H9 (cell line): Measurements from ENCODE around the gene ATF6. TPM values are rescaled to one million over a fixed set of nuclear protein-coding genes. Genes with fewer than 3 reads are reported as not detected.

Experiments
- DNase-seq: peaks from one replicate; pipeline ENCODE4 v3.0.0-alpha.2; 2017
- H2AFZ ChIP-seq: one replicate; pipeline ENCODE4 v1.6.1; 2013; ENCODE audit warnings: mild to moderate bottlenecking, low read length, control low read depth, moderate library complexity
- H2AK5ac ChIP-seq: 2 replicates; pipeline ENCODE4 v1.6.1; 2013; ENCODE audit warnings: low read length, control low read depth, mixed read lengths; ENCODE audit not compliant: insufficient read length
- H2BK120ac ChIP-seq: one replicate; pipeline ENCODE4 v1.6.1; 2013; ENCODE audit warnings: low read depth, mild to moderate bottlenecking, low read length, control low read depth, inconsistent platforms; ENCODE audit not compliant: poor library complexity, severe bottlenecking
- H2BK12ac ChIP-seq: 2 replicates; pipeline ENCODE4 v1.6.1; 2013; ENCODE audit warnings: low read length, control low read depth, mixed read lengths, low read depth; ENCODE audit not compliant: insufficient read length
- H2BK15ac ChIP-seq: 2 replicates; pipeline ENCODE4 v1.6.1; 2013; ENCODE audit warnings: low read depth, low read length, control low read depth
- H2BK20ac ChIP-seq: one replicate; pipeline ENCODE4 v1.6.1; 2013; ENCODE audit warnings: low read depth, mild to moderate bottlenecking, low read length, control low read depth, inconsistent platforms; ENCODE audit not compliant: poor library complexity, severe bottlenecking
- H2BK5ac ChIP-seq: 2 replicates; pipeline ENCODE4 v1.6.1; 2013; ENCODE audit warnings: low read length, control low read depth, mixed read lengths; ENCODE audit not compliant: insufficient read length
- H3K14ac ChIP-seq: 2 replicates; pipeline ENCODE4 v1.6.1; 2013; ENCODE audit warnings: low read length, control low read depth; ENCODE audit not compliant: insufficient read depth
- H3K18ac ChIP-seq: 2 replicates; pipeline ENCODE4 v1.6.1; 2013; ENCODE audit warnings: low read depth, mild to moderate bottlenecking, mixed read lengths, low read length, control low read depth; ENCODE audit not compliant: insufficient read length
- H3K23ac ChIP-seq: 2 replicates; pipeline ENCODE4 v1.6.1; 2013; ENCODE audit warnings: low read length, control low read depth, mixed read lengths, low read depth; ENCODE audit not compliant: insufficient read length
- H3K23me2 ChIP-seq: 2 replicates; pipeline ENCODE4 v1.6.1; 2013; ENCODE audit warnings: low read depth, mild to moderate bottlenecking, mixed read lengths, low read length, control low read depth; ENCODE audit not compliant: insufficient read length, poor library complexity, severe bottlenecking
- H3K27ac ChIP-seq: 2 replicates; pipeline ENCODE4 v1.5.1; 2013; ENCODE audit warnings: low read length, control low read depth, mixed read lengths, low read depth; ENCODE audit not compliant: insufficient read length
- H3K27me3 ChIP-seq: 2 replicates; pipeline ENCODE4 v1.6.1; 2013; ENCODE audit warnings: low read length, control low read depth, inconsistent platforms; ENCODE audit not compliant: insufficient read depth
- H3K4ac ChIP-seq: 2 replicates; pipeline ENCODE4 v1.6.1; 2013; ENCODE audit warnings: low read depth, mild to moderate bottlenecking, control low read depth, inconsistent platforms, low read length, moderate library complexity
- H3K4me1 ChIP-seq: 2 replicates; pipeline ENCODE4 v1.6.1; 2013; ENCODE audit warnings: low read length, control low read depth, inconsistent platforms; ENCODE audit not compliant: insufficient read depth
- H3K4me2 ChIP-seq: 2 replicates; pipeline ENCODE4 v1.6.1; 2013; ENCODE audit warnings: low read length, control low read depth, mixed read lengths; ENCODE audit not compliant: insufficient read length, insufficient read depth
- H3K56ac ChIP-seq: 2 replicates; pipeline ENCODE4 v1.6.1; 2013; ENCODE audit warnings: low read depth, mild to moderate bottlenecking, mixed read lengths, low read length, control low read depth; ENCODE audit not compliant: insufficient read length
- H3K79me1 ChIP-seq: 2 replicates; pipeline ENCODE4 v1.6.1; 2013; ENCODE audit warnings: low read depth, mild to moderate bottlenecking, moderate library complexity, low read length, control low read depth, inconsistent platforms; ENCODE audit not compliant: insufficient read depth, poor library complexity, severe bottlenecking
- H3K79me2 ChIP-seq: 2 replicates; pipeline ENCODE4 v1.6.1; 2013; ENCODE audit warnings: low read length, control low read depth, inconsistent platforms; ENCODE audit not compliant: insufficient read depth
- H3K9ac ChIP-seq: 2 replicates; pipeline ENCODE4 v1.6.1; 2013; ENCODE audit warnings: low read length, control low read depth, mixed read lengths; ENCODE audit not compliant: insufficient read length; ENCODE audit errors: extremely low read depth
- H3K9me3 ChIP-seq: one replicate; pipeline ENCODE4 v1.6.1; 2013; ENCODE audit warnings: low read depth, low read length, inconsistent platforms; ENCODE audit not compliant: control insufficient read depth
- H3T11ph ChIP-seq: one replicate; pipeline ENCODE4 v1.6.1; 2013; ENCODE audit warnings: mild to moderate bottlenecking, low read length, control low read depth, inconsistent platforms
- H4K20me1 ChIP-seq: one replicate; pipeline ENCODE4 v1.6.1; 2013; ENCODE audit not compliant: control insufficient read depth, insufficient read length, insufficient read depth
- H4K5ac ChIP-seq: 2 replicates; pipeline ENCODE4 v1.6.1; 2013; ENCODE audit warnings: low read depth, mild to moderate bottlenecking, mixed read lengths, low read length, control low read depth; ENCODE audit not compliant: insufficient read length
- H4K8ac ChIP-seq: replicated peaks from 2 replicates; pipeline ENCODE4 v1.6.1; 2013; ENCODE audit warnings: low read length, control low read depth, mixed read lengths, low read depth; ENCODE audit not compliant: insufficient read length
- H4K91ac ChIP-seq: 2 replicates; pipeline ENCODE4 v1.6.1; 2013; ENCODE audit warnings: low read depth, mild to moderate bottlenecking, moderate library complexity, mixed read lengths, low read length, control low read depth; ENCODE audit not compliant: insufficient read length
- H3K27ac Mint-ChIP-seq, 3 experiments: 2 replicates in 2 of 3; 3 replicates in 1 of 3; pipeline ENCODE4 v1.8.0; 2020 to 2021; ENCODE audit warnings: mixed read lengths in 3 of 3, mild to moderate bottlenecking in 1 of 3, moderate library complexity in 1 of 3
- H3K27me3 Mint-ChIP-seq: 2 replicates; pipeline ENCODE4 v1.8.0; 2021; ENCODE audit warnings: low read depth, mild to moderate bottlenecking, moderate library complexity, mixed read lengths
- H3K36me3 Mint-ChIP-seq, 3 experiments: 2 replicates in 2 of 3; 3 replicates in 1 of 3; pipeline ENCODE4 v1.8.0; 2020 to 2021; ENCODE audit warnings: low read depth in 3 of 3, mixed read lengths in 3 of 3; ENCODE audit not compliant: insufficient read depth in 1 of 3
- H3K4me1 Mint-ChIP-seq, 2 experiments: 2 replicates each; pipeline ENCODE4 v1.8.0; 2020; ENCODE audit warnings: mixed read lengths in 2 of 2
- H3K4me3 Mint-ChIP-seq, 2 experiments: 2 replicates in 1 of 2; 3 replicates in 1 of 2; pipeline ENCODE4 v1.8.0; 2020 to 2021; ENCODE audit warnings: mild to moderate bottlenecking in 2 of 2, mixed read lengths in 2 of 2, moderate library complexity in 1 of 2
- H3K9me3 Mint-ChIP-seq, 2 experiments: 2 replicates in 1 of 2; 3 replicates in 1 of 2; pipeline ENCODE4 v1.8.0; 2020; ENCODE audit warnings: mild to moderate bottlenecking in 2 of 2, mixed read lengths in 2 of 2, moderate library complexity in 1 of 2
- CTCF ChIP-seq: fragments of 200-600 bp; sonication (generic); conservative IDR thresholded peaks from 3 replicates; pipeline ENCODE4 v1.8.0; 2021; ENCODE audit warnings: antibody characterized with exemption, mild to moderate bottlenecking
- WGBS: extraction: QIAGEN DNeasy Blood & Tissue Kit; methylation state at CpG from one replicate; pipeline ENCODE4 v1.1.7; 2013; ENCODE audit warnings: missing lambda C conversion rate, low lambda C conversion rate, mixed read lengths; ENCODE audit not compliant: insufficient read length; ENCODE audit errors: extremely low coverage; 5-methylcytosine and 5-hydroxymethylcytosine counted together
- total RNA-seq: library from RNA; stranded (reverse); gene quantifications from 2 replicates; pipeline ENCODE4 v1.2.1, GENCODE V29; 2021

Gene ATF6
- total RNA-seq, 1 experiment from 2014 or later = 11.2 TPM

GRCh38 chr1:162003061-162003829 lies 237.1 kb downstream of the ATF6 start:
- no peak overlapping the region for H4K5ac ChIP-seq
- no peak overlapping the region for H4K8ac ChIP-seq
- H3K56ac ChIP-seq = no peak overlapping the region
- H3K18ac ChIP-seq = no peak overlapping the region
- no peak overlapping the region for H3K4ac ChIP-seq
- H3K79me2 ChIP-seq = no peaks in the 10 kb centered on the region
- H2AK5ac ChIP-seq = no peak overlapping the region
- H3K4me1 ChIP-seq = no peaks in the 10 kb centered on the region
- H2BK20ac ChIP-seq = no peak overlapping the region
- H3K27ac Mint-ChIP-seq = peak overlapping the region in 1 of 3 experiments; percentile 61; a peak in 2 of 7 replicates
- peaks cover 4 to 11% of the 10 kb centered on the region in 2 experiments for H3K4me1 Mint-ChIP-seq
- DNase-seq = no peak
- no peak overlapping the region for H2BK120ac ChIP-seq
- H2AFZ ChIP-seq = no peak overlapping the region
- H3K23me2 ChIP-seq = no peaks in the 10 kb centered on the region
- no peak overlapping the region for H3K14ac ChIP-seq
- WGBS = no CpG with 5 or more reads among the region's 15 CpGs
- no peak overlapping the region for H3K9ac ChIP-seq
- no peaks in the 10 kb centered on the region for H3K79me1 ChIP-seq
- no peak overlapping the region for H3K23ac ChIP-seq
- no peaks in the 10 kb centered on the region for H3K9me3 Mint-ChIP-seq
- no peak overlapping the region for H3T11ph ChIP-seq
- no peak overlapping the region for H2BK5ac ChIP-seq
- no peak overlapping the region for H3K4me2 ChIP-seq
- H3K9me3 ChIP-seq = no peaks in the 10 kb centered on the region
- no peak overlapping the region for H3K4me3 Mint-ChIP-seq
- H4K20me1 ChIP-seq = no peaks in the 10 kb centered on the region
- H3K27me3 Mint-ChIP-seq = no peaks in the 10 kb centered on the region
- no peaks in the 10 kb centered on the region for H3K27me3 ChIP-seq
- H3K27ac ChIP-seq = no peak overlapping the region
- no peak overlapping the region for H2BK12ac ChIP-seq
- no peaks in the 10 kb centered on the region for H3K36me3 Mint-ChIP-seq
- no peak overlapping the region for H4K91ac ChIP-seq
- no peak overlapping the region for H2BK15ac ChIP-seq
- no peak for TF ChIP-seq CTCF
